Endothelial cell of umbilical vein (primary cell): Measurements from ENCODE around the gene SARNP. TPM values are rescaled to one million over a fixed set of nuclear protein-coding genes. Genes with fewer than 3 reads are reported as not detected.

ENCODE experiments used
- BruUV-seq: library from RNA; stranded (reverse); fragments of 400-500 nt; replicated peaks from 2 replicates; lab custom pipeline; 2021; lab: Mats Ljungman, UMichigan
- CTCF ChIA-PET: fragments of 300-600, 350-600 bp; sonication (Branson Sonifier 250); formaldehyde crosslinking; loops from one replicate; lab custom pipeline; 2021; ENCODE audit warnings: antibody characterized with exemption, inconsistent platforms; lab: Charles Lee
- POLR2A ChIA-PET: fragments of 300-600, 350-600 bp; sonication (Branson Sonifier 250); formaldehyde crosslinking; loops from one replicate; lab custom pipeline; 2021; ENCODE audit warnings: antibody characterized with exemption, inconsistent platforms; lab: Charles Lee
- DNase-seq: peaks from one replicate; pipeline ENCODE4 v3.0.0-alpha.2; 2011; ENCODE audit warnings: low read depth, low spot score
- FAIRE-seq: peaks from 2 replicates; lab custom pipeline; 2011; peaks lifted over from hg19 to GRCh38; lab: Jason Lieb, UNC
- H2AFZ ChIP-seq: 2 replicates; pipeline ENCODE4 v1.6.0; 2012; ENCODE audit warnings: low read depth, low read length, control low read depth, inconsistent platforms
- H3K27ac ChIP-seq: 2 replicates; pipeline ENCODE4 v1.5.1; 2011; ENCODE audit warnings: low read depth, mild to moderate bottlenecking, control low read depth, low read length, moderate library complexity; ENCODE audit not compliant: insufficient read depth
- H3K27me3 ChIP-seq, 2 experiments: 2 replicates each; pipeline versions ENCODE4 v1.6.0 to v1.6.1; 2011; ENCODE audit warnings: low read length in 2 of 2, mixed read lengths in 1 of 2; ENCODE audit not compliant: control insufficient read depth in 2 of 2, insufficient read depth in 2 of 2
- H3K36me3 ChIP-seq, 2 experiments: 2 replicates in 1 of 2; 3 replicates in 1 of 2; pipeline ENCODE4 v1.5.1; 2011; ENCODE audit warnings: low read length in 2 of 2, mild to moderate bottlenecking in 1 of 2, moderate library complexity in 1 of 2; ENCODE audit not compliant: control insufficient read depth in 2 of 2, insufficient read depth in 2 of 2; ENCODE audit errors: extremely low read depth in 1 of 2
- H3K4me1 ChIP-seq: 3 replicates; pipeline ENCODE4 v1.5.1; 2011; ENCODE audit warnings: mild to moderate bottlenecking, low read length; ENCODE audit not compliant: control insufficient read depth, insufficient read depth; ENCODE audit errors: extremely low read depth
- H3K4me2 ChIP-seq: 2 replicates; pipeline ENCODE4 v1.6.1; 2011; ENCODE audit warnings: low read length, control low read depth, mixed read lengths; ENCODE audit not compliant: insufficient read depth
- H3K4me3 ChIP-seq, 3 experiments: fragments of 200-600 bp in 1 of 3; sonication (generic), shearing (Covaris generic) in 1 of 3; replicated peaks in 1 of 3; 2 replicates each; pipeline ENCODE4 v1.5.1; 2011 to 2016; ENCODE audit warnings: control low read depth in 3 of 3, low read length in 3 of 3, mild to moderate bottlenecking in 2 of 3, inconsistent platforms in 1 of 3, low read depth in 1 of 3, moderate library complexity in 1 of 3; ENCODE audit not compliant: insufficient read depth in 1 of 3
- H3K79me2 ChIP-seq: 2 replicates; pipeline ENCODE4 v1.6.0; 2012; ENCODE audit warnings: low read length, inconsistent platforms; ENCODE audit not compliant: control insufficient read depth, insufficient read depth
- H3K9ac ChIP-seq: replicated peaks from 2 replicates; pipeline ENCODE3; 2011; ENCODE audit warnings: low read length, control low read depth; ENCODE audit not compliant: insufficient read depth; ENCODE audit errors: extremely low read depth
- H3K9me1 ChIP-seq: replicated peaks from 3 replicates; pipeline ENCODE4 v1.6.0; 2011; ENCODE audit warnings: mild to moderate bottlenecking, low read length; ENCODE audit not compliant: control insufficient read depth, insufficient read depth; ENCODE audit errors: extremely low read depth
- H3K9me3 ChIP-seq: replicated peaks from 2 replicates; pipeline ENCODE4 v1.5.1; 2012; ENCODE audit warnings: low read length, inconsistent platforms; ENCODE audit not compliant: control insufficient read depth, insufficient read depth
- H4K20me1 ChIP-seq: replicated peaks from 2 replicates; pipeline ENCODE3; 2011; ENCODE audit warnings: mild to moderate bottlenecking, low read length; ENCODE audit not compliant: control insufficient read depth, insufficient read depth; ENCODE audit errors: extremely low read depth
- EZH2 ChIP-seq: IDR thresholded peaks from 2 replicates; pipeline ENCODE4 v1.6.1; 2012; ENCODE audit warnings: borderline replicate concordance, low read depth, mild to moderate bottlenecking, moderate library complexity, low read length, inconsistent platforms; ENCODE audit not compliant: severe bottlenecking
- FOS ChIP-seq: IDR thresholded peaks from 2 replicates; pipeline ENCODE4 v1.6.1; 2011; ENCODE audit warnings: mild to moderate bottlenecking, low read length, moderate library complexity, borderline replicate concordance; ENCODE audit not compliant: insufficient read depth
- GATA2 ChIP-seq: IDR thresholded peaks from 2 replicates; pipeline ENCODE4 v1.7.0; 2011; ENCODE audit warnings: low read depth, mild to moderate bottlenecking, moderate library complexity, mixed read lengths, low read length; ENCODE audit not compliant: insufficient read length, insufficient read depth
- JUN ChIP-seq: IDR thresholded peaks from 2 replicates; pipeline ENCODE4 v1.6.1; 2011; ENCODE audit warnings: borderline replicate concordance, low read depth; ENCODE audit not compliant: insufficient read length, insufficient read depth
- MYC ChIP-seq: IDR thresholded peaks from one replicate; pipeline ENCODE4 v1.6.1; 2011; ENCODE audit warnings: mild to moderate bottlenecking, low read depth, low read length
- POLR2A ChIP-seq: IDR thresholded peaks from 2 replicates; pipeline ENCODE4 v1.6.1; 2012; ENCODE audit warnings: low read depth, mild to moderate bottlenecking, control low read depth, low read length
- POLR2AphosphoS5 ChIP-seq: IDR thresholded peaks from 2 replicates; pipeline ENCODE4 v1.6.1; 2012; ENCODE audit warnings: low read depth, mild to moderate bottlenecking, control low read depth, low read length, moderate library complexity; ENCODE audit not compliant: insufficient read depth
- dilution Hi-C: fragments of 300-500 bp; cut with MboI; formaldehyde crosslinking; loops from one replicate; pipeline ENCODE4 v1.15.0; 2019; ENCODE audit warnings: low sequenced_read_pairs; ENCODE audit not compliant: extremely low pct_ligation_motif_present
- intact Hi-C: fragments of 100-400 bp; cut with micrococcal nuclease; formaldehyde crosslinking; loops from one replicate; pipeline ENCODE4 v1.10.0; 2022
- polyA plus RNA-seq, 4 experiments: library from polyadenylated mRNA; depleted of rRNA in 3 of 4; stranded (reverse) in 3 of 4; unstranded in 1 of 4; fragments of >200 nt; gene quantifications; 2 replicates each; pipeline versions ENCODE4 v1.2.1 to v1.2.3, GENCODE V29; 2011 to 2012; ENCODE audit warnings: missing spikeins in 1 of 4
- total RNA-seq: library from RNA; stranded (reverse); gene quantifications from 2 replicates; pipeline ENCODE4 v1.2.3, GENCODE V29; 2021
- TF ChIP-seq, protein P1 (sequence below): IDR thresholded peaks from 2 replicates; pipeline ENCODE4 v1.6.1; 2011; ENCODE audit not compliant: insufficient read depth, insufficient read length
- TF ChIP-seq, protein P2 (sequence below), 2 donors: IDR thresholded peaks; 1 replicate in 1 of 2; 2 replicates in 1 of 2; pipeline ENCODE4 v1.5.1; 2011; ENCODE audit warnings: low read length in 2 of 2, mild to moderate bottlenecking in 2 of 2, moderate library complexity in 2 of 2, control low read depth in 1 of 2, inconsistent platforms in 1 of 2, low read depth in 1 of 2; ENCODE audit not compliant: insufficient read depth in 1 of 2; ENCODE audit errors: extremely low read depth in 1 of 2

Gene SARNP
- total and polyA plus RNA-seq, 2 donors (not counting 3 experiments of a cell fraction or from before 2014, with no cell fraction given) = 88.1 to 101 TPM

GRCh38 chr12:55815473-55815872, 2.1 kb downstream of the SARNP start:
- Histone ChIP-seq H3K27me3 (no peaks in the 10 kb centered on the region), H3K4me3 (no peak overlapping the region), H2AFZ (no peak overlapping the region), H3K36me3 (peaks cover 2 to 8% of the 10 kb centered on the region in 2 experiments), H3K9ac (peak overlapping the region; percentile 8), H3K9me3 (no peaks in the 10 kb centered on the region), H3K9me1 (no peaks in the 10 kb centered on the region), H4K20me1 (peaks cover 8% of the 10 kb centered on the region), H3K4me1 (peaks cover 16% of the 10 kb centered on the region), H3K4me2 (peak overlapping the region; percentile 95), H3K27ac (no peak overlapping the region), H3K79me2 (peaks cover 85% of the 10 kb centered on the region)
- ChIA-PET POLR2A (no interaction called here), CTCF (no interaction called here)
- intact Hi-C loops = loop anchor here (5.0 kb wide), 1 partner anchor 78 kb away; no protein-coding TSS in a partner anchor
- FAIRE-seq = no peak
- DNase-seq = no peak
- TF ChIP-seq GATA2 (no peak), POLR2A (no peak), EZH2 (no peak), POLR2AphosphoS5 (no peak), FOS (no peak), MYC (no peak), JUN (no peak)
- TF ChIP-seq, protein P1, sequence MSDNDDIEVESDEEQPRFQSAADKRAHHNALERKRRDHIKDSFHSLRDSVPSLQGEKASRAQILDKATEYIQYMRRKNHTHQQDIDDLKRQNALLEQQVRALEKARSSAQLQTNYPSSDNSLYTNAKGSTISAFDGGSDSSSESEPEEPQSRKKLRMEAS = no peak
- TF ChIP-seq, protein P2, sequence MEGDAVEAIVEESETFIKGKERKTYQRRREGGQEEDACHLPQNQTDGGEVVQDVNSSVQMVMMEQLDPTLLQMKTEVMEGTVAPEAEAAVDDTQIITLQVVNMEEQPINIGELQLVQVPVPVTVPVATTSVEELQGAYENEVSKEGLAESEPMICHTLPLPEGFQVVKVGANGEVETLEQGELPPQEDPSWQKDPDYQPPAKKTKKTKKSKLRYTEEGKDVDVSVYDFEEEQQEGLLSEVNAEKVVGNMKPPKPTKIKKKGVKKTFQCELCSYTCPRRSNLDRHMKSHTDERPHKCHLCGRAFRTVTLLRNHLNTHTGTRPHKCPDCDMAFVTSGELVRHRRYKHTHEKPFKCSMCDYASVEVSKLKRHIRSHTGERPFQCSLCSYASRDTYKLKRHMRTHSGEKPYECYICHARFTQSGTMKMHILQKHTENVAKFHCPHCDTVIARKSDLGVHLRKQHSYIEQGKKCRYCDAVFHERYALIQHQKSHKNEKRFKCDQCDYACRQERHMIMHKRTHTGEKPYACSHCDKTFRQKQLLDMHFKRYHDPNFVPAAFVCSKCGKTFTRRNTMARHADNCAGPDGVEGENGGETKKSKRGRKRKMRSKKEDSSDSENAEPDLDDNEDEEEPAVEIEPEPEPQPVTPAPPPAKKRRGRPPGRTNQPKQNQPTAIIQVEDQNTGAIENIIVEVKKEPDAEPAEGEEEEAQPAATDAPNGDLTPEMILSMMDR (IDR thresholded peaks at IDR 0.05; ENCODE audit: extremely low read depth in 1 of 2, insufficient read depth in 1 of 2, low read depth in 1 of 2, low read length in 2 of 2) = no peak
- BruUV-seq = no TSS peak
- dilution Hi-C loops = no loop called here
